ENCODE measurements around the gene STAT3. TPM values are rescaled to one million over a fixed set of nuclear protein-coding genes. Genes with fewer than 3 reads are reported as not detected.
A peak's percentile ranks its signal among the peaks of the same experiment; 100 is the strongest.
"Not testable (repeated sequence)": the region's sequence is repeated elsewhere in the genome, so short reads cannot be mapped to it uniquely, and the experiment has no call there.

STAT3 gene
- total RNA-seq, 2 experiments from 2014 or later, result 114 to 121 TPM

- Mint-ChIP-seq H3K4me1 (peaks cover 23% of the 10 kb centered on the region), H3K27me3 (no peaks in the 10 kb centered on the region), H3K36me3 (ENCODE audit: low read depth) (no peaks in the 10 kb centered on the region), H3K27ac (no peak overlapping the region), H3K9me3 (no peaks in the 10 kb centered on the region), H3K4me3 (no peak overlapping the region)
- POLR2A ChIA-PET, result interaction anchor here (0.6 kb wide), 2 partner anchors 18 to 711 kb away, joined by 3 to 4 read pairs; partner anchors contain the start of gene STAT3
- DNase-seq, result peak; percentile 84
- CTCF ChIA-PET, result interaction anchor here (0.6 to 14.5 kb wide), 33 partner anchors 7 to 386 kb away, joined by 3 to 357 read pairs (median 5); partner anchors contain the start of genes CAVIN1, NKIRAS2, STAT3 and STAT5B
Observed at GRCh38 chr17:42405963-42406495, 17.8 kb upstream of the STAT3 start.

- ChIA-PET POLR2A (no interaction called here), CTCF (interaction anchor here (0.6 to 14.5 kb wide), 9 partner anchors 13 to 385 kb away, joined by 3 to 357 read pairs (median 10); partner anchors contain the start of genes NKIRAS2 and STAT3)
- Mint-ChIP-seq H3K4me1 (peaks cover 29% of the 10 kb centered on the region), H3K4me3 (no peak overlapping the region), H3K9me3 (no peaks in the 10 kb centered on the region), H3K27ac (no peak overlapping the region), H3K27me3 (no peaks in the 10 kb centered on the region), H3K36me3 (ENCODE audit: low read depth) (no peaks in the 10 kb centered on the region)
- no peak for DNase-seq
Observed at GRCh38 chr17:42405076-42405475, 16.8 kb upstream of the STAT3 start.

- Mint-ChIP-seq H3K36me3 (ENCODE audit: low read depth) (no peaks in the 10 kb centered on the region), H3K9me3 (no peaks in the 10 kb centered on the region), H3K4me3 (no peak overlapping the region), H3K27ac (no peak overlapping the region), H3K27me3 (no peaks in the 10 kb centered on the region), H3K4me1 (peaks cover 34% of the 10 kb centered on the region)
- CTCF ChIA-PET, result interaction anchor here (0.6 to 14.5 kb wide), 8 partner anchors 10 to 182 kb away, joined by 3 to 357 read pairs (median 12); partner anchors contain the start of gene STAT3
- POLR2A ChIA-PET, result no interaction called here
- no peak for DNase-seq
Observed at GRCh38 chr17:42404326-42405055, 16.2 kb upstream of the STAT3 start.

- Mint-ChIP-seq H3K36me3 (ENCODE audit: low read depth) (no peaks in the 10 kb centered on the region), H3K4me3 (no peak overlapping the region), H3K27me3 (no peaks in the 10 kb centered on the region), H3K4me1 (peaks cover 40% of the 10 kb centered on the region), H3K9me3 (no peaks in the 10 kb centered on the region), H3K27ac (no peak overlapping the region)
- DNase-seq, result peak; percentile 53
- ChIA-PET CTCF (interaction anchor here (0.6 to 14.5 kb wide), 20 partner anchors 9 to 202 kb away, joined by 3 to 357 read pairs (median 4); partner anchors contain the start of gene STAT3), POLR2A (interaction anchor here (0.6 to 0.9 kb wide), 2 partner anchors 117 to 209 kb away, joined by 3 read pairs; partner anchors contain the start of gene GHDC)
Observed at GRCh38 chr17:42403150-42403549, 14.9 kb upstream of the STAT3 start.

- peaks cover 34% of the 10 kb centered on the region for H3K4me1 Mint-ChIP-seq
- H3K27ac Mint-ChIP-seq, result peak overlapping the region; percentile 0
- no peak overlapping the region for H3K4me3 Mint-ChIP-seq
- no peak for DNase-seq
- H3K36me3 Mint-ChIP-seq (ENCODE audit: low read depth), result no peaks in the 10 kb centered on the region
- H3K27me3 Mint-ChIP-seq, result no peaks in the 10 kb centered on the region
- ChIA-PET CTCF (interaction anchor here (0.9 to 14.5 kb wide), 8 partner anchors 11 to 110 kb away, joined by 3 to 357 read pairs (median 6); partner anchors contain the start of gene STAT3), POLR2A (no interaction called here)
- no peaks in the 10 kb centered on the region for H3K9me3 Mint-ChIP-seq
Observed at GRCh38 chr17:42402117-42402516, 13.9 kb upstream of the STAT3 start.

- CTCF ChIA-PET, result interaction anchor here (9.8 to 14.5 kb wide), 2 partner anchors 12 to 83 kb away, joined by 50 to 357 read pairs; partner anchors contain the start of gene STAT3
- H3K9me3 Mint-ChIP-seq; H3K27ac Mint-ChIP-seq; DNase-seq; H3K4me3 Mint-ChIP-seq; H3K36me3 Mint-ChIP-seq (ENCODE audit: low read depth); POLR2A ChIA-PET; H3K27me3 Mint-ChIP-seq: not testable (repeated sequence)
- peaks cover 35% of the 10 kb centered on the region for H3K4me1 Mint-ChIP-seq
Observed at GRCh38 chr17:42400844-42401375, 12.7 kb upstream of the STAT3 start.

- Mint-ChIP-seq H3K9me3 (no peaks in the 10 kb centered on the region), H3K27me3 (no peaks in the 10 kb centered on the region), H3K36me3 (ENCODE audit: low read depth) (no peaks in the 10 kb centered on the region), H3K4me1 (peaks cover 33% of the 10 kb centered on the region), H3K4me3 (no peak overlapping the region), H3K27ac (peak overlapping the region; percentile 15)
- DNase-seq, result no peak
- ChIA-PET CTCF (interaction anchor here (1.8 to 14.5 kb wide), 3 partner anchors 11 to 82 kb away, joined by 7 to 357 read pairs (median 50); partner anchors contain the start of gene STAT3), POLR2A (interaction anchor here (0.9 kb wide), 1 partner anchor 12 kb away, joined by 3 read pairs; the partner anchor contains the start of gene STAT3)
Observed at GRCh38 chr17:42399948-42400843, 12.0 kb upstream of the STAT3 start.

GRCh38 chr17:42399121-42399520 is 10.9 kb upstream of the STAT3 start:
- no peak for DNase-seq
- Mint-ChIP-seq H3K9me3 (no peaks in the 10 kb centered on the region), H3K27me3 (no peaks in the 10 kb centered on the region), H3K4me3 (no peak overlapping the region), H3K27ac (no peak overlapping the region), H3K4me1 (peaks cover 37% of the 10 kb centered on the region), H3K36me3 (ENCODE audit: low read depth) (no peaks in the 10 kb centered on the region)
- ChIA-PET CTCF (interaction anchor here (0.7 to 14.5 kb wide), 7 partner anchors 8 to 120 kb away, joined by 3 to 357 read pairs (median 7); partner anchors contain the start of gene STAT3), POLR2A (interaction anchor here (0.9 kb wide), 1 partner anchor 11 kb away, joined by 3 read pairs; the partner anchor contains the start of gene STAT3)

GRCh38 chr17:42395601-42396000 is 7.4 kb upstream of the STAT3 start:
- H3K36me3 Mint-ChIP-seq (ENCODE audit: low read depth); H3K27ac Mint-ChIP-seq; H3K4me3 Mint-ChIP-seq; H3K27me3 Mint-ChIP-seq; DNase-seq; H3K9me3 Mint-ChIP-seq; POLR2A ChIA-PET: not testable (repeated sequence)
- CTCF ChIA-PET, result interaction anchor here (0.9 to 2.7 kb wide), 3 partner anchors 8 to 19 kb away, joined by 3 to 8 read pairs (median 4); no protein-coding TSS in a partner anchor
- peaks cover 39% of the 10 kb centered on the region for H3K4me1 Mint-ChIP-seq

GRCh38 chr17:42394838-42395237 is 6.6 kb upstream of the STAT3 start:
- no peak for DNase-seq
- ChIA-PET POLR2A (interaction anchor here (0.7 kb wide), 1 partner anchor 664 kb away, joined by 3 read pairs; no protein-coding TSS in a partner anchor), CTCF (interaction anchor here (1.2 to 2.7 kb wide), 3 partner anchors 9 to 13 kb away, joined by 4 to 11 read pairs (median 8); no protein-coding TSS in a partner anchor)
- no peaks in the 10 kb centered on the region for H3K36me3 Mint-ChIP-seq (ENCODE audit: low read depth)
- no peak overlapping the region for H3K27ac Mint-ChIP-seq
- no peak overlapping the region for H3K4me3 Mint-ChIP-seq
- no peaks in the 10 kb centered on the region for H3K9me3 Mint-ChIP-seq
- no peaks in the 10 kb centered on the region for H3K27me3 Mint-ChIP-seq
- peaks cover 38% of the 10 kb centered on the region for H3K4me1 Mint-ChIP-seq

- ChIA-PET CTCF (interaction anchor here (0.7 to 2.7 kb wide), 7 partner anchors 11 to 80 kb away, joined by 3 to 16 read pairs (median 8); no protein-coding TSS in a partner anchor), POLR2A (no interaction called here)
Observed at GRCh38 chr17:42392692-42393415, 4.6 kb upstream of the STAT3 start.

More at GRCh38 chr17:42392692-42393415, 4.6 kb upstream of the STAT3 start:
- Mint-ChIP-seq H3K9me3 (no peaks in the 10 kb centered on the region), H3K4me1 (peaks cover 39% of the 10 kb centered on the region), H3K27ac (no peak overlapping the region), H3K27me3 (no peaks in the 10 kb centered on the region), H3K36me3 (ENCODE audit: low read depth) (no peaks in the 10 kb centered on the region), H3K4me3 (no peak overlapping the region)
- DNase-seq, result no peak
